GM12878 (cell line): ENCODE measurements around the gene FLT3LG. TPM values are rescaled to one million over a fixed set of nuclear protein-coding genes. Genes with fewer than 3 reads are reported as not detected.

Experiments
- BCL11A ChIP-seq: IDR thresholded peaks from 2 replicates; pipeline ENCODE4 v1.6.1; 2011; ENCODE audit warnings: low read depth, low read length
- BRCA1 ChIP-seq: IDR thresholded peaks from 2 replicates; pipeline ENCODE4 v1.6.1; 2011; ENCODE audit warnings: low read depth, low read length, improper control_type of control experiment
- DPF2 ChIP-seq: fragments of 450-650 bp; IDR thresholded peaks from 2 replicates; pipeline ENCODE4 v1.6.1; 2017; ENCODE audit warnings: mild to moderate bottlenecking
- FOXM1 ChIP-seq: IDR thresholded peaks from 2 replicates; pipeline ENCODE4 v1.6.1; 2012; ENCODE audit warnings: low read depth, mild to moderate bottlenecking, inconsistent platforms, low read length, moderate library complexity
- MLLT1 ChIP-seq: fragments of 450-650 bp; IDR thresholded peaks from 2 replicates; pipeline ENCODE4 v1.6.1; 2016; ENCODE audit warnings: mild to moderate bottlenecking
- MYC ChIP-seq: IDR thresholded peaks from 2 replicates; pipeline ENCODE4 v1.6.1; 2011; ENCODE audit warnings: mild to moderate bottlenecking, low read length, moderate library complexity, inconsistent platforms; ENCODE audit not compliant: insufficient read depth, insufficient replicate concordance, insufficient read length, severe bottlenecking
- NBN ChIP-seq: fragments of 450-650 bp; IDR thresholded peaks from 2 replicates; pipeline ENCODE4 v1.6.1; 2016
- NFYA ChIP-seq: IDR thresholded peaks from 2 replicates; pipeline ENCODE4 v1.6.1; 2011; ENCODE audit warnings: low read depth, mild to moderate bottlenecking, low read length, improper control_type of control experiment, borderline replicate concordance
- PML ChIP-seq: IDR thresholded peaks from 2 replicates; pipeline ENCODE4 v1.6.1; 2012; ENCODE audit warnings: low read length, inconsistent platforms
- SP1 ChIP-seq: IDR thresholded peaks from one replicate; pipeline ENCODE4 v1.6.1; 2011; ENCODE audit warnings: low read depth, low read length
- WRNIP1 ChIP-seq: IDR thresholded peaks from 2 replicates; pipeline ENCODE4 v1.6.1; 2011; ENCODE audit warnings: low read depth, low read length, improper control_type of control experiment, borderline replicate concordance
- ZNF24 ChIP-seq: fragments of 450-650 bp; IDR thresholded peaks from 2 replicates; pipeline ENCODE4 v1.6.1; 2017; ENCODE audit warnings: antibody characterized with exemption, mild to moderate bottlenecking
- ZNF384 ChIP-seq: IDR thresholded peaks from 2 replicates; pipeline ENCODE4 v1.6.1; 2012; ENCODE audit warnings: low read depth, mild to moderate bottlenecking, low read length, improper control_type of control experiment, borderline replicate concordance
- ZSCAN29 ChIP-seq: fragments of 450-650 bp; IDR thresholded peaks from 2 replicates; pipeline ENCODE4 v1.6.1; 2017; ENCODE audit warnings: mild to moderate bottlenecking, moderate library complexity
- polyA plus RNA-seq, 11 experiments: library from polyadenylated mRNA; depleted of rRNA in 4 of 11; unstranded in 6 of 11; stranded (reverse) in 5 of 11; fragments of >200 nt; fragmentation: Nextera tagmentation in 4 of 11; fragmentation: Illumina TruSeq in 1 of 11; extraction: Ambion mirVana in 4 of 11; extraction: Trizol in 1 of 11; gene quantifications; 1 replicate in 1 of 11; 2 replicates in 10 of 11; pipeline versions ENCODE4 v1.2.1 to v1.2.3, GENCODE V29; 2011 to 2016; ENCODE audit warnings: inconsistent platforms in 2 of 11, missing spikeins in 2 of 11, low read depth in 1 of 11
- total RNA-seq, 4 experiments: library from RNA; depleted of rRNA in 3 of 4; stranded (reverse); fragments of >200 nt in 3 of 4; fragmentation: Illumina TruSeq in 1 of 4; extraction: Trizol in 1 of 4; gene quantifications; 2 replicates each; pipeline versions ENCODE4 v1.2.1 to v1.2.3, GENCODE V29; 2013 to 2021
- TF ChIP-seq, protein P1 (sequence below): fragments of 450-650 bp; IDR thresholded peaks from 2 replicates; pipeline ENCODE4 v1.6.1; 2017; ENCODE audit warnings: low read depth, mild to moderate bottlenecking, moderate library complexity
- TF ChIP-seq, protein P2 (sequence below): fragments of 450-650 bp; IDR thresholded peaks from 2 replicates; pipeline ENCODE4 v1.6.1; 2017; ENCODE audit warnings: borderline replicate concordance
- TF ChIP-seq, protein P3 (sequence below): IDR thresholded peaks from 2 replicates; pipeline ENCODE4 v1.6.1; 2012; ENCODE audit warnings: improper control_type of control experiment, low read depth, low read length; ENCODE audit not compliant: insufficient replicate concordance

FLT3LG gene
- total and polyA plus RNA-seq, 10 of the 15 experiments (the other 5 are each of a cell fraction or from before 2014, with no cell fraction given): 0.68 to 13.1 (median 4.3) TPM

- TF ChIP-seq ZSCAN29 (no peak), FOXM1 (peak; percentile 69), NBN (peak; percentile 57; the same call in 1 of the 2 replicates), ZNF24 (no peak), NFYA (no peak; the same call in 1 of the 2 replicates), MLLT1 (peak; percentile 85), BCL11A (no peak; the same call in 1 of the 2 replicates), WRNIP1 (no peak), SP1 (peak; percentile 92), BRCA1 (no peak), PML (peak; percentile 99), ZNF384 (no peak), MYC (peak; percentile 73), DPF2 (no peak)
- TF ChIP-seq, protein P1, sequence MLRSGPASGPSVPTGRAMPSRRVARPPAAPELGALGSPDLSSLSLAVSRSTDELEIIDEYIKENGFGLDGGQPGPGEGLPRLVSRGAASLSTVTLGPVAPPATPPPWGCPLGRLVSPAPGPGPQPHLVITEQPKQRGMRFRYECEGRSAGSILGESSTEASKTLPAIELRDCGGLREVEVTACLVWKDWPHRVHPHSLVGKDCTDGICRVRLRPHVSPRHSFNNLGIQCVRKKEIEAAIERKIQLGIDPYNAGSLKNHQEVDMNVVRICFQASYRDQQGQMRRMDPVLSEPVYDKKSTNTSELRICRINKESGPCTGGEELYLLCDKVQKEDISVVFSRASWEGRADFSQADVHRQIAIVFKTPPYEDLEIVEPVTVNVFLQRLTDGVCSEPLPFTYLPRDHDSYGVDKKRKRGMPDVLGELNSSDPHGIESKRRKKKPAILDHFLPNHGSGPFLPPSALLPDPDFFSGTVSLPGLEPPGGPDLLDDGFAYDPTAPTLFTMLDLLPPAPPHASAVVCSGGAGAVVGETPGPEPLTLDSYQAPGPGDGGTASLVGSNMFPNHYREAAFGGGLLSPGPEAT: peak; percentile 61; the same call in 1 of the 2 replicates
- TF ChIP-seq, protein P2, sequence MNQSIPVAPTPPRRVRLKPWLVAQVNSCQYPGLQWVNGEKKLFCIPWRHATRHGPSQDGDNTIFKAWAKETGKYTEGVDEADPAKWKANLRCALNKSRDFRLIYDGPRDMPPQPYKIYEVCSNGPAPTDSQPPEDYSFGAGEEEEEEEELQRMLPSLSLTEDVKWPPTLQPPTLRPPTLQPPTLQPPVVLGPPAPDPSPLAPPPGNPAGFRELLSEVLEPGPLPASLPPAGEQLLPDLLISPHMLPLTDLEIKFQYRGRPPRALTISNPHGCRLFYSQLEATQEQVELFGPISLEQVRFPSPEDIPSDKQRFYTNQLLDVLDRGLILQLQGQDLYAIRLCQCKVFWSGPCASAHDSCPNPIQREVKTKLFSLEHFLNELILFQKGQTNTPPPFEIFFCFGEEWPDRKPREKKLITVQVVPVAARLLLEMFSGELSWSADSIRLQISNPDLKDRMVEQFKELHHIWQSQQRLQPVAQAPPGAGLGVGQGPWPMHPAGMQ: no peak
- TF ChIP-seq, protein P3, sequence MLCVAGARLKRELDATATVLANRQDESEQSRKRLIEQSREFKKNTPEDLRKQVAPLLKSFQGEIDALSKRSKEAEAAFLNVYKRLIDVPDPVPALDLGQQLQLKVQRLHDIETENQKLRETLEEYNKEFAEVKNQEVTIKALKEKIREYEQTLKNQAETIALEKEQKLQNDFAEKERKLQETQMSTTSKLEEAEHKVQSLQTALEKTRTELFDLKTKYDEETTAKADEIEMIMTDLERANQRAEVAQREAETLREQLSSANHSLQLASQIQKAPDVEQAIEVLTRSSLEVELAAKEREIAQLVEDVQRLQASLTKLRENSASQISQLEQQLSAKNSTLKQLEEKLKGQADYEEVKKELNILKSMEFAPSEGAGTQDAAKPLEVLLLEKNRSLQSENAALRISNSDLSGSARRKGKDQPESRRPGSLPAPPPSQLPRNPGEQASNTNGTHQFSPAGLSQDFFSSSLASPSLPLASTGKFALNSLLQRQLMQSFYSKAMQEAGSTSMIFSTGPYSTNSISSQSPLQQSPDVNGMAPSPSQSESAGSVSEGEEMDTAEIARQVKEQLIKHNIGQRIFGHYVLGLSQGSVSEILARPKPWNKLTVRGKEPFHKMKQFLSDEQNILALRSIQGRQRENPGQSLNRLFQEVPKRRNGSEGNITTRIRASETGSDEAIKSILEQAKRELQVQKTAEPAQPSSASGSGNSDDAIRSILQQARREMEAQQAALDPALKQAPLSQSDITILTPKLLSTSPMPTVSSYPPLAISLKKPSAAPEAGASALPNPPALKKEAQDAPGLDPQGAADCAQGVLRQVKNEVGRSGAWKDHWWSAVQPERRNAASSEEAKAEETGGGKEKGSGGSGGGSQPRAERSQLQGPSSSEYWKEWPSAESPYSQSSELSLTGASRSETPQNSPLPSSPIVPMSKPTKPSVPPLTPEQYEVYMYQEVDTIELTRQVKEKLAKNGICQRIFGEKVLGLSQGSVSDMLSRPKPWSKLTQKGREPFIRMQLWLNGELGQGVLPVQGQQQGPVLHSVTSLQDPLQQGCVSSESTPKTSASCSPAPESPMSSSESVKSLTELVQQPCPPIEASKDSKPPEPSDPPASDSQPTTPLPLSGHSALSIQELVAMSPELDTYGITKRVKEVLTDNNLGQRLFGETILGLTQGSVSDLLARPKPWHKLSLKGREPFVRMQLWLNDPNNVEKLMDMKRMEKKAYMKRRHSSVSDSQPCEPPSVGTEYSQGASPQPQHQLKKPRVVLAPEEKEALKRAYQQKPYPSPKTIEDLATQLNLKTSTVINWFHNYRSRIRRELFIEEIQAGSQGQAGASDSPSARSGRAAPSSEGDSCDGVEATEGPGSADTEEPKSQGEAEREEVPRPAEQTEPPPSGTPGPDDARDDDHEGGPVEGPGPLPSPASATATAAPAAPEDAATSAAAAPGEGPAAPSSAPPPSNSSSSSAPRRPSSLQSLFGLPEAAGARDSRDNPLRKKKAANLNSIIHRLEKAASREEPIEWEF: no peak
Measured at GRCh38 chr19:49487277-49488045, 13.4 kb downstream of the FLT3LG start, which contains the start of gene RPL13A (continued).
